Measurements from ENCODE around the gene SRCIN1.

The SRCIN1 gene

DNA sequence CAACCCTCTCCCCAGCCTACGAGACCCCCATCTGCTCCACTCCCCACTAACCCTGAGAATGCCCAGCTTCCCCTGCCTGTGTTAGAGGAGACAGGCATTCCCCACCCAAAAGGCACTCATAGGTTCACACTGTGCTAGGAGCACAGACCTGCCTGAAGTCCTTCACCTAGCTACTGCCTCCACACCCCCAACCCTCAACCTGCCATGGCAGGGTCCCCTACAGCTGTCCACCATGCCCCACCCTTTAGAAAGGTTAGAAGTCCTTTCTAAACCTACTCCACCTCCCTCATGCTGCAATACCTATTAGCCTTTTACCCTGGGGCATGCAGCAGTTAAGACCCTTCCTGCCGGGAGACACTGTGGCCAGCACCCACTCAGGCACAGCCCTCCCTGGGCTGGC, 9.1 kb downstream of the SRCIN1 start:
- DNase-seq, result no peak

DNA sequence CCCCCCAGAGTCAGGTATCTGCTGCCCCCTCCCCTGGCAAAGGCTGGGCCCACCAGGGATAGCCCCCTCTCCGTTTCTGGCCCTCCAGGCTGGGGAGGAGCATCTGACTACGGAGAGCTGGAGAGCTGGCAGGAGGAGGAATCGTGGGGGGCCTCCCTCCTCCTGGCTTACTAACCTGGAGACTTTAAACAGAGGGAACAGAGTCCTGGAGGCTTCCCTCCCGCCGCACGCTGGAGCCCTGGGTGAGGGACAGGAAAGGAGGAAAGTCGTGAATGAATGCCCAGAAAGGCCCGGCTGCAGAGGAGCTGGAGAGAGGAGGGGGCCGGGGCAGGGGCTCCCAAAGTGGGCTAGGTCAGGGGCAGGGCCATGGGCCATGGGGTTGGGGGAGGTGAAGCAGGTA, 9.9 kb downstream of the SRCIN1 start:
- DNase-seq, result no peak

- no peak for DNase-seq
Measured at GRCh38 chr17:38594152-38594551, 11.6 kb downstream of the SRCIN1 start.

- no peak for DNase-seq
Measured at GRCh38 chr17:38592487-38592886, 13.3 kb downstream of the SRCIN1 start.

GRCh38 chr17:38591759-38592241, 14.0 kb downstream of the SRCIN1 start:
- DNase-seq, result no peak

DNA sequence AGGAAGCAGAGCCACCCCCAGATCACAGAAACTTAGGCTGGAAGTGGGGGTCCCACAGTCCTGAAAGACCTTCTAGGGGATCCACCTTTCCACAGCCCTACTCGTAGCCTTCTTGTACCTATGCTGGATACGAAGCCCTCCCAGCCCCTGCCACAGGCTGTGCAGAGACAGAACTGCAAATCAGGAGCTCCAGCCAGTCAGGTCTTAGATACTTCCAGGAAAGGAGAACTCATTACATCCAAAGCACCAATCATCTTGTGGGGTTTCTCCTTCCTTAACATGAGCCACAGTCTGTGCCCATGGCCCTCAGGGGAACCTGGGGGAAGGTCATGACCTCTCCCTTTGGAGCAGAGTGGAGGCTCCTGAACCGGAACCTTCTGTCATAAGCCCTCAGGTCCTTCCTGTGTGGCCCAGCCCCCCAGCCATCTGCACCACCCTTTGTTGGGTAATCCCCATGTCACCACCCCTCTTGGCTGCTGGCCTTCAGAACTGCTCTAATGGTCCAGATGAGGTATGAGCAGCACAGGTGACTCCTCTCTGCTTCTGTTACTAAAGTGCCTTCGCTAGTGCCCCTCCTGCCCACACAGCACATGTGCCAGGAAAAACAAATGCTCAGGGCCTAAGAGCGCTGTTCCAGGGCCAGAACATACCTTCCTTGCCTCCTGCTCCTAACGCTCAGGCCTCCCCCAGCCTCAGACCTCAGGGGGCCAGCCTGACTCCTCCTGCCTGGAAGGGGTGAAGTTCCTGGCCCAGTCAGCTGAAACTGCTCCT, 14.6 kb downstream of the SRCIN1 start:
- no peak for DNase-seq

- DNase-seq, result no peak
Measured at GRCh38 chr17:38589462-38590114, 16.2 kb downstream of the SRCIN1 start.

DNA sequence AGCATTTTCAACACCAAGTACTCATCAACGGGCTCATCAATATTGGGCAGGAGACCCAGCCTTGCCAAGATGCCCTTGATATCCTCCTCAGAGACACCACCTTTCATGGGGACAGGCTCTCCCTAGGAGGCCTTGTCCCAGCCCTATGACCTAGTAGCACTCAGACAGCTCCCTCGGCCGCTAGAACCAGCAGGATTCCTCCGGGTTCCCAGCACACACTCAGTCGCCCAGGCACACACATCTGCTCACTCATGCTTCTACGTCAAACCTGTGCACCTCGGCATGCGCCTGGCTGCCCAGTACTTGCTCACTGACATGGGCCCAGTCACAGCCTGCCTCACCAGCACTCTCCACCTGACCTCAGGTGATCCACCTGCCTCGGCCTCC, 17.0 kb downstream of the SRCIN1 start:
- DNase-seq, result no peak

DNA sequence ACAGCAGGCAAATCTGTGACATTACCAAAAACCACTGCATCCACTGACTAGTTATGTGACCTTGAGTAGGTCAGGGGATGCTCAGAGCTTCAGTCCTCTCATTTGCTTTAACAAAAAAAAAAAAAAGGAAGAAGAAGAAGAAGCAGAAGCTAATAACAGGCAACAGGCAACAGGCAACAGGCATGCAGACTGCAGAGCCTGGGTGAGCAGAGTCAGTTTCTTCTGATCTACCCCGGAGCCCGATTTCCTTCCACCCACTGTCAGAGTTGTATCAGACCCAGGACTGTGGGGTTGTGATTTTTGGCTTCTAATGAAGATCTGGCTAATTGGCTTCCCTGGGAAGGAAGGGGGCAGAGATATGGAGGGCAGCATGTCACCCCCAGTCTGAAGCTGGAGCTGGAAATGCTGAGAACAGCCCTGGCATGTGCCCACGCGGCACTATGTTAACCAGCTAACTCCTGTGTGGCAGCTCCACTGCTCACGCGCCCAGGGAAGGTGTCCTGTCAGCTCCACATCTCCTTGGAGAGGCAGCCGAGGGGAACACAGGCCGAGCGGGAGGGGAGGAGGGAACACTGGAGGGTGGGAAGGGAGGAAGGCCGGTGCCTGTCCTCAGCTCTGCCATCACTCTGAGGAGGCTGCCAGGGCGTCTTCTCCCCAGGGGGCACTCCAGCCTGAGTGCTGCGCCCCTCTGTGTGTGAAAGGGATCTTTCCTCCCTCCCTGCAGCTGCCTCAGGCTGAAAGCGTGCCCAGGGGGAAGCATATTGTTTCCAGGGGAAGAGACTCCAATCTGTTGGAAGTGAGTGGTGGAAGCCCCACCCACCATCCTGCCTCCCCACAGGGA, 17.6 kb downstream of the SRCIN1 start:
- DNase-seq, result no peak

- DNase-seq, result no peak
Measured at GRCh38 chr17:38587203-38587602, 18.5 kb downstream of the SRCIN1 start.

GRCh38 chr17:38586788-38587187, 19.0 kb downstream of the SRCIN1 start:
- no peak for DNase-seq

- DNase-seq, result no peak
Measured at GRCh38 chr17:38585918-38586529, 19.7 kb downstream of the SRCIN1 start.

GRCh38 chr17:38585056-38585917, 20.5 kb downstream of the SRCIN1 start:
- DNase-seq, result no peak

DNA sequence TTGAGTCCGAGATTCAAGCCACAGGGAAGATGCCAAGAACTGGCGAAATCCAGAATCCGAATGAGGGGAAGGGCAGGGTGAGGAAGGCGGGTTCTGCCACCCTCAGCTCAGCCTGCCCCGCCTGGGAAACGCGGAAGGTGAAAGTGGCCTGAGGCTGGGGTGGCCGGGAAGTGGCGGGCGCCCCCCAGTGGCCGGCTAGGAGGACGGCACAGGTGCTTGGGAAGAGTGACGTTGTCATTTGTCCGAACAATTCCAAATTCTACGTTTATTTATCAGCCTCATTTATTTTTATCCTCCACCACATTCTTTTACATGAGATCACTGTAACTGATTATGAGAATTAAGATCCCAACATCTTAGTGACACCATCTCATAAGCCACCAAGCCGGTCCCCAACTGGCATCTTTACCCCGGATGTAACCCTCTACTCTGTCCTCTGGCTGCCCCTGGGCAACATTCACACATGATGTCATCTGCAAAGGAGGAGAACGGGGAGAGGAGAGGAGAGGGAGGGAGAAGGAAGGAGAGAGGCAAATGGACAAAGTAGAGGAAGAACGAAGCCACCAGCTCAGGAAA, 21.3 kb downstream of the SRCIN1 start:
- peak; percentile 54 for DNase-seq

DNA sequence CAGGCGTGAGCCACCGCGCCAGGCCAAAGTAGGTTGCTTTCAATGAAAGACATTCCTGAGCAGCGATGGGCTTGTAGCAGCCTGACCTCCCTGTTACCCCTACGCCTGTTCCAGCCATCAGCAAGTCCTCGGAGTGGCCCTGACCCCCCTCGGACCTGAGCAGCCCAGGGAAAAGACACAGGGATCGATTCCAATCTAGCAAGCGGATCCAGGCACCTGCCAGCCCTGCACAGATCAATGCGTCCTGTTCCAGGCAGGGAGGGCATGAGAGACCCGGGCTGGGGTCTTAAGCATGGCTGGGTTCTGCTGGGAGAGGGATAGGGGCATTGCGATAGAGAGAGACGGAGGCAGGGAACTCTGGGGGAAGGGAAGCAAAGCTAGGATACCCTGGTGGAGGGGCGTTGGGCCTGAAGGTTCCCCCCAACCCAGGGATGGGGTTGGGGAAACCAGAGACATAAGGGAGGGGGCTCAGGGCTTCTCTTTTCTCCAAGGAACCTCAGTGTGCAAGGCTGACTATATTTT, 21.9 kb downstream of the SRCIN1 start:
- no peak for DNase-seq

GRCh38 chr17:38583176-38583575, 22.6 kb downstream of the SRCIN1 start:
- no peak for DNase-seq

DNA sequence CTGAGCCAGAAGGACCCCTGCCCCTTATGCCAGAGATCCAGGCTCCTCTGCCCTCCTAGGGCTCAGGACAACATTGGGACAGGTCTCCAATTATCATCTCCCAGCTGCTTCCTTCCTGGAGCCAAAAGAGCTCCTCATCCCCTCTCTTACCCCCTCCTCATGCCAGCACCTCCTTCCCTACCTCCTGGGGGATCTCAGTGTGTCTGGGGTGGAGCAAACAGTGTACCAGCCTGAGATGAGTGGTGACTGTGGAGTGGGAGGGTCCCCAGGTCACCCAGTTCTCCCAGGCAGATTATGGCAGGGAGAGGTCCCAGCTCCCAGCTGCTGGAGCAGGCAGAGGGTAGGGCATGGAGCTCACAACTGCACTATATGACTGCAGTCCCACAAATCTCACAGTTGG, 23.7 kb downstream of the SRCIN1 start:
- DNase-seq, result no peak

DNA sequence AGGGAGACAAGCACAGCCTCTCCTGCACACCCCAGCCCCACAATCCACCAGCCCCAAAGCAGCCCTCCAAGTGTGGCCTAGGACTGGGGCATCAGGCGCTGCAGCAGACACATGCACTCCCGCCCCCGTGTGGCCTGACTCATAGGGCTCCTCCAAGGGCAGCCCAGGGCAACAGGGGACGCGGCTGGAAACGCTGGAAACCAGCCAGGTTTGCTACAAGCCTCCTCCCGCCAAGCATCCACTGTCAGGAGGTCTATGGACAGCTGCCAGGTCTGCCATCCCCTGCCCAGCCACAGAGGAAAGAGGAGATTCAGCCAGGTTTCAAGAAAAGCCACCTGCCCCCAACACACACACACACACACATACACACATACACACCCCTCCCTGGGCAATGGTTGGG, 25.8 kb downstream of the SRCIN1 start:
- no peak for DNase-seq

DNA sequence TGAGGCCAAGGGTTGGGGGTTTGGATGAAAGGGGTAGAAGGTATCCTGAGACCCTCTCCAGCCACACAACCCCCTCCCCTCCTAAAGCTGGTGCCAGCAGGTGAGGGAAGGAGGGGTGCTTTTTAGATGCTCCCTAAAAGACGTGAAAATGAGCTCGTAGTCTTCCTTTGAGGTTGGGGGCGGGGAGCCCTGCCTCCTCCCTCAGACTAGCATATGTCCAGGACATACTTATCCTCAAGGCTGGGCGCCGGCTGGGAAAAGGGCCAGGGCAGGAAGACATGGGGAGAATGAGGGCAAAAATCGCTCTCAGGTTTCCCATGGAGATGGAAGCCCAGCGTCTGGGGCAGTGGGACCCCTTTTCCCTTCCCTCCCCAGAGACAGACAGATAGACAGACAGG, 26.7 kb downstream of the SRCIN1 start:
- DNase-seq, result no peak

DNA sequence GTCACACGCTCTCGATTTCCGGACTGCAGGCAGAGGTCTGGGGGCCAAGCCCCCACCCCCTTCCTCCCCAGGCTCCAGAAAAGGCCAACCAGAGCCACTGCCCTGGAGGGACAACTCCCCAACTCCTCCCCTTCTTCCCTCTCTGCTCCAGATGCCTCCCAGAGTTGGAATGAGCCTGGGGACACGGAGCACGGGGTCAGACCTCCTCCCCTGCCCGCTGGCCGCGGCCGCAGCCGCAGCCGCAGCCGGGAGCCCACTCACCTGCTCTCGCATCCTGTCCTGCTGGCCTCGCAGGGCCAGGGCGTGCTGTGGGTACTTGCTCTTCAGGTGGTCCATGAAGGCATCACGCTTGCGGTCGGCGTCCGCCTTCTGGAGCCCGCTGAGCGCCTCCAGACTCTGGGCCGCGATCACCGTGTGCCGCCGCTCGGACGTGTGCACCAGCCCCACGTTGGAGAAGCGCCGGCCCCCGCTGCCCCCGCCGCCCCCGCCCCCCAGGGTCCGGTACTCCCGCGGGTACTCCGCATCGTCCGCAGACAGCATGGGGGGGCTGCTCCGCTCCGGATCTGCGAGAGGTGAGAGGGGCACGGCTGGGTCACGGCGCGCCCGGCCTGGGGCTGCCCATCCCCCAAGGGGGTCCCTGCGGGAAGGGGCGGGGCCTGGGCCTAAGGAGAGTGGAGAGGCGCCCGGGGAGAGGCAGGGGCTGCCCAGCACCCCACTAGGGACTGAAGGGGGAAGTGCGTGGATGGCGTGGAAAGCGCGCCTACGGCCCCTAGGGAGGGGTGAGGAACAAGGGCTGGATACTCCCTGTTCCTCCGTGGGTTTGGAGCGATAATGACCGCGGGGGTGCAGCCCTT, 27.3 kb downstream of the SRCIN1 start:
- no peak for DNase-seq

Data from activated gamma-delta T cell treated with Interleukin-2 at 50 U/mL for 16 hours (primary cell).